ENCODE measurements around the gene CPEB2. TPM values are rescaled to one million over a fixed set of nuclear protein-coding genes. Genes with fewer than 3 reads are reported as not detected.

Gene CPEB2
- total RNA-seq, 1 donor from 2014 or later: 13.0 TPM

- DNase-seq (ENCODE audit: low read depth): no peak
- peaks cover 2% of the 10 kb centered on the region for H3K36me3 ChIP-seq (ENCODE audit: control insufficient read depth, insufficient read depth, low read length)
- TF ChIP-seq, protein P1, sequence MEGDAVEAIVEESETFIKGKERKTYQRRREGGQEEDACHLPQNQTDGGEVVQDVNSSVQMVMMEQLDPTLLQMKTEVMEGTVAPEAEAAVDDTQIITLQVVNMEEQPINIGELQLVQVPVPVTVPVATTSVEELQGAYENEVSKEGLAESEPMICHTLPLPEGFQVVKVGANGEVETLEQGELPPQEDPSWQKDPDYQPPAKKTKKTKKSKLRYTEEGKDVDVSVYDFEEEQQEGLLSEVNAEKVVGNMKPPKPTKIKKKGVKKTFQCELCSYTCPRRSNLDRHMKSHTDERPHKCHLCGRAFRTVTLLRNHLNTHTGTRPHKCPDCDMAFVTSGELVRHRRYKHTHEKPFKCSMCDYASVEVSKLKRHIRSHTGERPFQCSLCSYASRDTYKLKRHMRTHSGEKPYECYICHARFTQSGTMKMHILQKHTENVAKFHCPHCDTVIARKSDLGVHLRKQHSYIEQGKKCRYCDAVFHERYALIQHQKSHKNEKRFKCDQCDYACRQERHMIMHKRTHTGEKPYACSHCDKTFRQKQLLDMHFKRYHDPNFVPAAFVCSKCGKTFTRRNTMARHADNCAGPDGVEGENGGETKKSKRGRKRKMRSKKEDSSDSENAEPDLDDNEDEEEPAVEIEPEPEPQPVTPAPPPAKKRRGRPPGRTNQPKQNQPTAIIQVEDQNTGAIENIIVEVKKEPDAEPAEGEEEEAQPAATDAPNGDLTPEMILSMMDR (IDR thresholded peaks at IDR 0.05; ENCODE audit: insufficient read depth, low read length, poor library complexity, severe bottlenecking): no peak
Observed at GRCh38 chr4:15012017-15012788, 9.9 kb downstream of the CPEB2 start.

DNA sequence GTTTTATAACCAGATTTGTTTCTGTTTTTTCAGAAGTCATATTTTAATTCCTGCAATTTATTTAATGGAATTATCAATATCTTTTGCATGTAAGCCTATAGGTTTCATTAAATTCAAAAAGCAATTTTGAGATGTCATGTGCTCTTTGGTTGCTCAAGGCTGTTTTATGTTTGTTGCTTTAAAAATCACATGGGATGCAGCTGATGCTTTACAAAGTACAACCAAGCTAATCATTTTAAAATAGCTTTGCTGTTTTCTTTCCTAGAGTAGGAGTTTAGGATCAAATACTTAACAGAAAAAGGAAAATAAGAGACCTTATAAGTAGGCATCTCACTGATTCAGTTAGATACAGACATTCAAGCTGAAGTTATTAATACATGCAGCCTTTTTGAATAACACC is 11.3 kb downstream of the CPEB2 start:
- no peak for DNase-seq (ENCODE audit: low read depth)
- Histone ChIP-seq H3K27me3 (ENCODE audit: control insufficient read depth, insufficient read depth, low read length) (no peaks in the 10 kb centered on the region), H3K4me3 (ENCODE audit: low read depth, low read length) (no peak overlapping the region), H3K36me3 (ENCODE audit: control insufficient read depth, insufficient read depth, low read length) (peaks cover 2% of the 10 kb centered on the region)
- TF ChIP-seq, protein P1 (IDR thresholded peaks at IDR 0.05; ENCODE audit: insufficient read depth, low read length, poor library complexity, severe bottlenecking): no peak

More at GRCh38 chr4:15012017-15012788, 9.9 kb downstream of the CPEB2 start:
- H3K27me3 ChIP-seq (ENCODE audit: control insufficient read depth, insufficient read depth, low read length): no peaks in the 10 kb centered on the region
- no peak overlapping the region for H3K4me3 ChIP-seq (ENCODE audit: low read depth, low read length)

DNA sequence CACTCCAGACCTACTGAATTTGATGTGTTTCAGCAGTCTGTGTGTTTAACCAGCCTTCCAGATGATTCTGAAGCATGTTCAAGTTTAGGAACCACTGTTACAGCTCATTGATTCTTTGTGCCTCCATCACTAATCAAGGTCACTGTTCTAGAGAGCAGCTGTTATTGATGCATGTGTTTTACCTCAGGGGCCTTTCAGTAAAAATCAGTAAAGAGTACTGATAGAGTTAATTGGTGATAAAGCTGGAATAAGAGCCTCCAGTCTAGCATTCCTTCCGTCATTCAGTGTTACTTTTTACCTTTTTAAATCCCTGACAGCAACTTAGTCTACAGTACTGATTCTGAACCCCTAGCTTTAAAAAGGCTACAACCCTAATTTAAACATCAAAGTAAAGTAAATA is 12.9 kb downstream of the CPEB2 start:
- no peak for DNase-seq (ENCODE audit: low read depth)
- Histone ChIP-seq H3K27me3 (ENCODE audit: control insufficient read depth, insufficient read depth, low read length) (no peaks in the 10 kb centered on the region), H3K36me3 (ENCODE audit: control insufficient read depth, insufficient read depth, low read length) (peaks cover 2% of the 10 kb centered on the region), H3K4me3 (ENCODE audit: low read depth, low read length) (no peak overlapping the region)
- TF ChIP-seq, protein P1 (IDR thresholded peaks at IDR 0.05; ENCODE audit: insufficient read depth, low read length, poor library complexity, severe bottlenecking): no peak

- TF ChIP-seq, protein P1 (IDR thresholded peaks at IDR 0.05; ENCODE audit: insufficient read depth, low read length, poor library complexity, severe bottlenecking): no peak
- Histone ChIP-seq H3K36me3 (ENCODE audit: control insufficient read depth, insufficient read depth, low read length) (peaks cover 2% of the 10 kb centered on the region), H3K27me3 (ENCODE audit: control insufficient read depth, insufficient read depth, low read length) (no peaks in the 10 kb centered on the region)
Observed at GRCh38 chr4:15018361-15018760, 16.1 kb downstream of the CPEB2 start.

DNA sequence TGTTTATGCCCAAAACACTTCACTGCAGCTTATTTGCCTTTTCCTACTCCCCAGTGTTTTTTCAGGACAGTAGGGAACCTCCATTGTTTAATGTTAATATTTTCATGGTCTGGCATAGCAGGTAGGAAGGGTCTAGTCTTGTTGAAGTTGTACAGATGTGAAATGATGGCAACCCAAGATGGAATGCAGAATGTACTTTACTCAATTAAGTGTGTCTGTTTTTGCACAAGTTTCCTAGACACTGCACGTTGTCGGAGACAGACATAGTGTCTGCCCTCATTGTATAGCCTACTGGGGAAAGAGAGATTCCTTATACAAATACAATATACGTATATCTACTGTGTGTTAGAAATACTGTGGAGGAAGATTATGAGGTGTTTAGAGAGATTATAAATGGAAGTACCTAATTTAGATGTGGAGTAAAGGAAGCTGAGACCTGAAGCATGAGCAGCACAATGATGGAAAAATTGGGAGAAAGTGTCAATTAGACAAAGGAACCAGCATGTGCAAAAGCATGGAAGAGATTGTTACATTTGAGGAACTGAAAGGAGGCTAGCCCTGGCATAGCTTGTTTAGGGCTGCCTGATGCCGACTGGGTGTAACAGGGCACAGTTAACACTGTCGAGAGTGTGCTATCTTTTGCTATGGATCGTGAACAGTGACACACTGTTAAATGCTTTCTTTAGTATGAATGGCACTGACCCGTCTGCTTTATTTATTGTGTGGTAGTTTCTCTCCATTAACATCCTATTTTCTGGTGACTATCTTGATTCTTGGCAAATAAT is 18.4 kb downstream of the CPEB2 start:
- H3K36me3 ChIP-seq (ENCODE audit: control insufficient read depth, insufficient read depth, low read length): no peaks in the 10 kb centered on the region
- H3K4me3 ChIP-seq (ENCODE audit: low read depth, low read length): no peak overlapping the region
- no peaks in the 10 kb centered on the region for H3K27me3 ChIP-seq (ENCODE audit: control insufficient read depth, insufficient read depth, low read length)
- DNase-seq (ENCODE audit: low read depth): no peak
- TF ChIP-seq, protein P1 (IDR thresholded peaks at IDR 0.05; ENCODE audit: insufficient read depth, low read length, poor library complexity, severe bottlenecking): no peak

More at GRCh38 chr4:15018361-15018760, 16.1 kb downstream of the CPEB2 start:
- DNase-seq (ENCODE audit: low read depth): no peak
- no peak overlapping the region for H3K4me3 ChIP-seq (ENCODE audit: low read depth, low read length)

Measured in kidney epithelial cell (primary cell).